ENCODE data around the gene IL19. TPM values are rescaled to one million over a fixed set of nuclear protein-coding genes. Genes with fewer than 3 reads are reported as not detected.
"Not testable (repeated sequence)": the region's sequence is repeated elsewhere in the genome, so short reads cannot be mapped to it uniquely, and the experiment has no call there.

The IL19 gene
- total RNA-seq, 2 experiments from 2014 or later: 0.21 TPM; not detected in 1

DNA sequence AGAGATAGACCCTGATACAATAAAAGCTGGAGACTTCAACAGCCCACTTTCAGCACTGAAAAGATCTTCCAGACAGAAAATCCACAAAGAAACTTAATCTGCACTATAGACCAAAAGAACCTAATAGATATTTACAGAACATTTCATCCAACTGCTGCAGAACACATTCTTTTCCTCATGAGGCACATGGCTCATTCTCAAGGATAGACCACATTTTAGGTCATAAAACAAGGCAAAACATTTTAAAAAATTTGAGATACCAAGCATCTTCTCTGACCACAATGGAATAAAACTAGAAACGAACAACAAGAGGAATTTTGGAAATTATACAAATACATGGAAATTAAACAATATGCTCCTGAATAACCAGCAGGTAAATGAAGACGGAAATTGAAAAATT is 79.8 kb downstream of the IL19 start:
- H3K36me3 Mint-ChIP-seq: no peaks in the 10 kb centered on the region
- H3K4me1 Mint-ChIP-seq (ENCODE audit: low read depth): no peaks in the 10 kb centered on the region
- peaks cover 20% of the 10 kb centered on the region for H3K27me3 Mint-ChIP-seq
- intact Hi-C loops (cut with micrococcal nuclease): no loop called here
- no peak overlapping the region for H3K27ac Mint-ChIP-seq
- ChIA-PET POLR2A (no interaction called here), CTCF (interaction anchor here (1.3 kb wide), 2 partner anchors 14 to 85 kb away, joined by 3 to 7 read pairs; partner anchors contain the start of gene IL20)
- peaks cover 11% of the 10 kb centered on the region for H3K9me3 Mint-ChIP-seq
- no peak for DNase-seq
- no peak overlapping the region for H3K4me3 Mint-ChIP-seq

GRCh38 chr1:206851341-206852010 is 80.9 kb downstream of the IL19 start:
- Mint-ChIP-seq H3K9me3 (peaks cover 11% of the 10 kb centered on the region), H3K27ac (no peak overlapping the region), H3K4me3 (no peak overlapping the region), H3K27me3 (peaks cover 20% of the 10 kb centered on the region), H3K4me1 (ENCODE audit: low read depth) (peaks cover 2% of the 10 kb centered on the region), H3K36me3 (no peaks in the 10 kb centered on the region)
- intact Hi-C loops (cut with micrococcal nuclease): no loop called here
- CTCF ChIA-PET: interaction anchor here (1.3 kb wide), 2 partner anchors 13 to 84 kb away, joined by 3 to 7 read pairs; partner anchors contain the start of gene IL20
- no peak for DNase-seq
- POLR2A ChIA-PET: no interaction called here

GRCh38 chr1:206852662-206853061 is 82.1 kb downstream of the IL19 start:
- H3K4me3 Mint-ChIP-seq; H3K36me3 Mint-ChIP-seq; POLR2A ChIA-PET; CTCF ChIA-PET; intact Hi-C loops (cut with micrococcal nuclease); DNase-seq; H3K27ac Mint-ChIP-seq: not testable (repeated sequence)
- peaks cover 11% of the 10 kb centered on the region for H3K9me3 Mint-ChIP-seq
- peaks cover 12% of the 10 kb centered on the region for H3K4me1 Mint-ChIP-seq (ENCODE audit: low read depth)
- peaks cover 20% of the 10 kb centered on the region for H3K27me3 Mint-ChIP-seq

GRCh38 chr1:206853696-206854095 is 83.1 kb downstream of the IL19 start:
- CTCF ChIA-PET: interaction anchor here (0.6 to 1.6 kb wide), 3 partner anchors 44 to 119 kb away, joined by 3 to 4 read pairs (median 4); no protein-coding TSS in a partner anchor
- H3K9me3 Mint-ChIP-seq: peaks cover 11% of the 10 kb centered on the region
- H3K4me3 Mint-ChIP-seq; H3K36me3 Mint-ChIP-seq; POLR2A ChIA-PET; H3K27ac Mint-ChIP-seq; DNase-seq; intact Hi-C loops (cut with micrococcal nuclease): not testable (repeated sequence)
- peaks cover 17% of the 10 kb centered on the region for H3K27me3 Mint-ChIP-seq
- H3K4me1 Mint-ChIP-seq (ENCODE audit: low read depth): peaks cover 14% of the 10 kb centered on the region

GRCh38 chr1:206854401-206855129 is 84.0 kb downstream of the IL19 start:
- Mint-ChIP-seq H3K36me3 (no peaks in the 10 kb centered on the region), H3K9me3 (peaks cover 11% of the 10 kb centered on the region), H3K4me3 (no peak overlapping the region), H3K4me1 (ENCODE audit: low read depth) (peaks cover 21% of the 10 kb centered on the region), H3K27ac (no peak overlapping the region), H3K27me3 (peaks cover 12% of the 10 kb centered on the region)
- POLR2A ChIA-PET: no interaction called here
- CTCF ChIA-PET: interaction anchor here (0.5 to 6.1 kb wide), 6 partner anchors 10 to 120 kb away, joined by 3 to 53 read pairs (median 4); partner anchors contain the start of gene IL20
- intact Hi-C loops (cut with micrococcal nuclease): loop anchor here (5.0 kb wide), 1 partner anchor 648 kb away; no protein-coding TSS in a partner anchor
- no peak for DNase-seq

GRCh38 chr1:206855859-206856258 is 85.3 kb downstream of the IL19 start:
- intact Hi-C loops (cut with micrococcal nuclease): loop anchor here (2.0 to 5.0 kb wide), 2 partner anchors 57 to 646 kb away; no protein-coding TSS in a partner anchor
- Mint-ChIP-seq H3K9me3 (peaks cover 11% of the 10 kb centered on the region), H3K27me3 (peaks cover 5% of the 10 kb centered on the region), H3K36me3 (no peaks in the 10 kb centered on the region), H3K4me3 (no peak overlapping the region), H3K4me1 (ENCODE audit: low read depth) (peaks cover 22% of the 10 kb centered on the region), H3K27ac (no peak overlapping the region)
- POLR2A ChIA-PET: no interaction called here
- no peak for DNase-seq
- CTCF ChIA-PET: interaction anchor here (1.3 to 6.1 kb wide), 5 partner anchors 9 to 121 kb away, joined by 3 to 53 read pairs (median 9); partner anchors contain the start of gene IL20

GRCh38 chr1:206856674-206857464 is 86.3 kb downstream of the IL19 start:
- ChIA-PET CTCF (interaction anchor here (0.6 to 6.1 kb wide), 14 partner anchors 16 to 190 kb away, joined by 3 to 53 read pairs (median 3); partner anchors contain the start of gene FCMR), POLR2A (no interaction called here)
- intact Hi-C loops (cut with micrococcal nuclease): loop anchor here (2.0 to 5.0 kb wide), 2 partner anchors 56 to 645 kb away; no protein-coding TSS in a partner anchor
- Mint-ChIP-seq H3K27ac (peak overlapping the region; percentile 1), H3K27me3 (no peaks in the 10 kb centered on the region), H3K4me1 (ENCODE audit: low read depth) (peaks cover 22% of the 10 kb centered on the region), H3K9me3 (peaks cover 11% of the 10 kb centered on the region), H3K36me3 (no peaks in the 10 kb centered on the region), H3K4me3 (no peak overlapping the region)
- peak; percentile 38 for DNase-seq

GRCh38 chr1:206859082-206859521 is 88.5 kb downstream of the IL19 start:
- intact Hi-C loops (cut with micrococcal nuclease): loop anchor here (5.0 kb wide), 1 partner anchor 643 kb away; no protein-coding TSS in a partner anchor
- DNase-seq: no peak
- no peaks in the 10 kb centered on the region for H3K36me3 Mint-ChIP-seq
- no peak overlapping the region for H3K27ac Mint-ChIP-seq
- ChIA-PET CTCF (interaction anchor here (0.6 to 6.1 kb wide), 8 partner anchors 42 to 938 kb away, joined by 3 to 53 read pairs (median 6); partner anchors contain the start of gene DYRK3), POLR2A (interaction anchor here (1.1 kb wide), 1 partner anchor 47 kb away, joined by 3 read pairs; no protein-coding TSS in a partner anchor)
- H3K4me1 Mint-ChIP-seq (ENCODE audit: low read depth): peaks cover 22% of the 10 kb centered on the region
- no peaks in the 10 kb centered on the region for H3K9me3 Mint-ChIP-seq
- H3K27me3 Mint-ChIP-seq: peaks cover 5% of the 10 kb centered on the region
- H3K4me3 Mint-ChIP-seq: no peak overlapping the region

GRCh38 chr1:206860165-206860564 is 89.6 kb downstream of the IL19 start:
- Mint-ChIP-seq H3K4me3 (no peak overlapping the region), H3K36me3 (no peaks in the 10 kb centered on the region), H3K27ac (no peak overlapping the region), H3K27me3 (peaks cover 5% of the 10 kb centered on the region), H3K4me1 (ENCODE audit: low read depth) (peaks cover 27% of the 10 kb centered on the region), H3K9me3 (no peaks in the 10 kb centered on the region)
- no peak for DNase-seq
- CTCF ChIA-PET: interaction anchor here (0.9 to 6.1 kb wide), 9 partner anchors 12 to 225 kb away, joined by 3 to 53 read pairs (median 4); partner anchors contain the start of gene DYRK3
- intact Hi-C loops (cut with micrococcal nuclease): no loop called here
- POLR2A ChIA-PET: interaction anchor here (1.1 kb wide), 1 partner anchor 46 kb away, joined by 3 read pairs; no protein-coding TSS in a partner anchor

- Mint-ChIP-seq H3K9me3 (no peaks in the 10 kb centered on the region), H3K4me3 (no peak overlapping the region), H3K27me3 (peaks cover 8% of the 10 kb centered on the region), H3K36me3 (no peaks in the 10 kb centered on the region), H3K4me1 (ENCODE audit: low read depth) (peaks cover 24% of the 10 kb centered on the region), H3K27ac (no peak overlapping the region)
- intact Hi-C loops (cut with micrococcal nuclease): no loop called here
- ChIA-PET POLR2A (interaction anchor here (0.6 kb wide), 1 partner anchor 17 kb away, joined by 3 read pairs; no protein-coding TSS in a partner anchor), CTCF (interaction anchor here (0.9 to 6.4 kb wide), 6 partner anchors 8 to 202 kb away, joined by 3 to 71 read pairs (median 8); no protein-coding TSS in a partner anchor)
- DNase-seq: no peak
These were observed 92.7 kb downstream of the IL19 start for GRCh38 chr1:206863266-206863665.
